ENCODE measurements around the gene EGF.

The EGF gene

DNA sequence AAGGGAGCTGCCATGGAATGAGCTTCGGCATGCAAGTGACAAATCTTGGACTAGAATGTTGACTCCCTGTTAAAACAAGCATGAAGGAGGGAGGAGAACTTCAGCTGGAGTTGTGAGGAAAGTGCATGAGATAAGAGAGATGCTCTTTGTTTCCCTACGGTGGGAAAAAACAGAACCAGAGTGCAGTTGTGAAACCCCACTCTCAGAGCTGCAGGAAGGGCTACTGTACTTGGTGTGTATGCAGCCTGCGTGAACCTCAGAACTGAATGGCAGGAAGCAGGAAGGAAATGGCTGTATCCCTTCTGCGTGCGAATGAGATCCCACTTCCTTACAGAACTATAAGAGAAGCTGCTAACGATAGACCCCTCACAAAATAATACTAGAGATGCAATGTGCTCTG lies 57.2 kb downstream of the EGF start:
- Histone ChIP-seq H3K4ac (ENCODE audit: low read length) (no peak overlapping the region), H3K4me1 (ENCODE audit: control insufficient read depth in 2 of 2, insufficient read depth in 1 of 2, low read depth in 1 of 2, low read length in 2 of 2) (peaks cover 0 to 9% of the 10 kb centered on the region in 2 donors), H2BK120ac (ENCODE audit: low read depth, low read length) (no peak overlapping the region), H2BK12ac (ENCODE audit: low read length) (no peak overlapping the region), H3K27me3 (ENCODE audit: control insufficient read depth in 3 of 3, insufficient read depth in 3 of 3, low read depth in 1 of 3, low read length in 3 of 3) (no peaks in the 10 kb centered on the region), H3K18ac (ENCODE audit: low read length) (no peak overlapping the region), H2BK15ac (ENCODE audit: low read length) (no peak overlapping the region), H3K27ac (replicated peaks; ENCODE audit: low read length) (no peak overlapping the region), H3K36me3 (replicated peaks in 1 of 2; ENCODE audit: control insufficient read depth in 2 of 2, insufficient read depth in 2 of 2, low read length in 2 of 2) (peaks cover 0 to 3% of the 10 kb centered on the region in 2 donors), H3K14ac (ENCODE audit: low read length) (no peak overlapping the region), H4K8ac (ENCODE audit: low read depth, low read length) (no peak overlapping the region), H2AFZ (ENCODE audit: low read length) (no peak overlapping the region), H4K91ac (ENCODE audit: low read depth, low read length, poor library complexity) (no peak overlapping the region), H3K79me1 (ENCODE audit: low read depth, low read length) (no peaks in the 10 kb centered on the region), H3K23ac (ENCODE audit: low read depth, low read length, poor library complexity) (no peak overlapping the region), H3K9me3 (replicated peaks in 1 of 2; ENCODE audit: control insufficient read depth in 2 of 2, insufficient read depth in 1 of 2, low read depth in 1 of 2, low read length in 2 of 2) (no peaks in the 10 kb centered on the region), H2BK5ac (ENCODE audit: low read length) (no peak overlapping the region), H3K4me3 (ENCODE audit: low read length in 2 of 2) (no peak overlapping the region), H3K4me2 (ENCODE audit: insufficient read depth, low read length, poor library complexity, severe bottlenecking) (no peak overlapping the region), H3K9ac (ENCODE audit: low read depth, low read length, poor library complexity) (no peak overlapping the region), H2AK5ac (ENCODE audit: low read depth, low read length) (no peak overlapping the region)
- DNase-seq (ENCODE audit: low spot score), result no peak
- no CpG with 5 or more reads among the region's 6 CpGs for WGBS, 2 donors (ENCODE audit: extremely low coverage in 2 of 2, insufficient read length in 2 of 2, insufficient replicate concordance in 1 of 2)

DNA sequence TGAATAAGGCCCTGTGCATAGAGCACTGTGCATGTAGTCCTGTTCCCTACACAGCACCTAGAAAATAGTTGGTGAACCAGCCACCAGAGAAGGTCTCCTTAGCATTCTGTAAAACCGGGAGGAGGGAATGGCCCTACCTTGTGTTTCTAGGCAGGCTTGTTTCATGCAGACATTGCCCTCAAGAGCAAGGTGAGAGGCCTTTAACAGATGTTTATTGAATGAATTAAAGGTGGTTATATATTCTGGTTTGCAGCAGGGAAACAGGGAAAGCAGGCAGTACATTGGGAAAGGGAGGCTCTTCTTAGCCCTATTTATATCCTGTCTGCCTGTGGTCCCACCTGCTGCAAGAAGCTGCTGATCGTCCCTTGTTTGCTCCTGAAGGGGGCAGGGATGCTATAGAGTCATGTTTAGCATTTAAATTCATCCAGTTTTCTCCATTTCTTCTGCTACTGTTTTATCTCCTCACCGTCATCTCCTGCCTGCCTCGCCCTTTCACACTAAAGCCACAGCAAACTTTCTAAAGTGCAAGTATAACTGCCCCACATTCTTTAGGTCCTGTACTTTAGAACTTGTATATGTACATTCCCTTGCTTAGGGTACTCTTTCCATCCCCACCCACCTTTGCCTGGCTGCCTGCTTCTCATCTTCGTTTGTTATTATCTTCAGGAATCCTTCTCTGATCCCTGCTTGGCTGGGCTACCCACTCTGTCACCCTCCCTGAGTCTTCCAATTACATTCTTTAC lies 60.3 kb downstream of the EGF start:
- Histone ChIP-seq H2AFZ (ENCODE audit: low read length) (peak overlapping the region; percentile 11), H3K27me3 (ENCODE audit: control insufficient read depth in 3 of 3, insufficient read depth in 3 of 3, low read depth in 1 of 3, low read length in 3 of 3) (no peaks in the 10 kb centered on the region), H4K91ac (ENCODE audit: low read depth, low read length, poor library complexity) (no peak overlapping the region), H3K4me2 (ENCODE audit: insufficient read depth, low read length, poor library complexity, severe bottlenecking) (no peak overlapping the region), H3K79me1 (ENCODE audit: low read depth, low read length) (no peaks in the 10 kb centered on the region), H3K4me3 (ENCODE audit: low read length in 2 of 2) (no peak overlapping the region), H3K4ac (ENCODE audit: low read length) (no peak overlapping the region), H4K8ac (ENCODE audit: low read depth, low read length) (no peak overlapping the region), H3K9ac (ENCODE audit: low read depth, low read length, poor library complexity) (no peak overlapping the region), H3K27ac (replicated peaks; ENCODE audit: low read length) (no peak overlapping the region), H2AK5ac (ENCODE audit: low read depth, low read length) (no peak overlapping the region), H3K9me3 (replicated peaks in 1 of 2; ENCODE audit: control insufficient read depth in 2 of 2, insufficient read depth in 1 of 2, low read depth in 1 of 2, low read length in 2 of 2) (no peaks in the 10 kb centered on the region), H2BK12ac (ENCODE audit: low read length) (no peak overlapping the region), H2BK15ac (ENCODE audit: low read length) (no peak overlapping the region), H2BK120ac (ENCODE audit: low read depth, low read length) (no peak overlapping the region), H3K14ac (ENCODE audit: low read length) (no peak overlapping the region), H3K4me1 (ENCODE audit: control insufficient read depth in 2 of 2, insufficient read depth in 1 of 2, low read depth in 1 of 2, low read length in 2 of 2) (peaks cover 0 to 9% of the 10 kb centered on the region in 2 donors), H2BK5ac (ENCODE audit: low read length) (no peak overlapping the region), H3K23ac (ENCODE audit: low read depth, low read length, poor library complexity) (no peak overlapping the region), H3K18ac (ENCODE audit: low read length) (no peak overlapping the region), H3K36me3 (replicated peaks in 1 of 2; ENCODE audit: control insufficient read depth in 2 of 2, insufficient read depth in 2 of 2, low read length in 2 of 2) (peaks cover 0 to 3% of the 10 kb centered on the region in 2 donors)
- no peak for DNase-seq (ENCODE audit: low spot score)
- no CpG with 5 or more reads among the region's 5 CpGs for WGBS, 2 donors (ENCODE audit: extremely low coverage in 2 of 2, insufficient read length in 2 of 2, insufficient replicate concordance in 1 of 2)

DNA sequence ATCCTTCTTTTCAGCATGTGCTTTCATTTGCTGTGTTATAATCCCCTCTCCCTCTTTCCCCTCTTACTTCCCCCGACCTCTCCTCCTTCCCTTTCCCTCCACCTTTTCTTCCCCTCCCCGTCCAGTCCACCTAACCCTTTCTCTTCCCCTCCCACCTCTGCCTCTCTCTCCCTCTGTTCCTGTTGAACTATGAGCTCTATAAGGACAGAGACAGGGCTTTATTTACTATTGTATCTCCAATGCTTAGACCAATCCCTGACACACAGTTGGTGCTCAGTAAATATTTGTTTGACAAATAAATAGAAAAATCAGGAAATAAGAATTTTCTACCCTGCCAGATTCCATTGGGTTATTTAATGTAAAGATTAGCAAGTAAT lies 60.8 kb downstream of the EGF start:
- Histone ChIP-seq H2AK5ac (ENCODE audit: low read depth, low read length) (no peak overlapping the region), H2BK120ac (ENCODE audit: low read depth, low read length) (no peak overlapping the region), H3K4me1 (ENCODE audit: control insufficient read depth in 2 of 2, insufficient read depth in 1 of 2, low read depth in 1 of 2, low read length in 2 of 2) (peaks cover under 1 to 9% of the 10 kb centered on the region in 2 donors), H4K91ac (ENCODE audit: low read depth, low read length, poor library complexity) (no peak overlapping the region), H3K18ac (ENCODE audit: low read length) (no peak overlapping the region), H3K27me3 (ENCODE audit: control insufficient read depth in 3 of 3, insufficient read depth in 3 of 3, low read depth in 1 of 3, low read length in 3 of 3) (no peaks in the 10 kb centered on the region), H3K9me3 (replicated peaks in 1 of 2; ENCODE audit: control insufficient read depth in 2 of 2, insufficient read depth in 1 of 2, low read depth in 1 of 2, low read length in 2 of 2) (no peaks in the 10 kb centered on the region), H2BK12ac (ENCODE audit: low read length) (no peak overlapping the region), H3K4ac (ENCODE audit: low read length) (no peak overlapping the region), H3K14ac (ENCODE audit: low read length) (no peak overlapping the region), H3K4me2 (ENCODE audit: insufficient read depth, low read length, poor library complexity, severe bottlenecking) (no peak overlapping the region), H3K23ac (ENCODE audit: low read depth, low read length, poor library complexity) (no peak overlapping the region), H3K4me3 (ENCODE audit: low read length in 2 of 2) (no peak overlapping the region), H3K79me1 (ENCODE audit: low read depth, low read length) (no peaks in the 10 kb centered on the region), H2AFZ (ENCODE audit: low read length) (peak overlapping the region; percentile 11), H3K9ac (ENCODE audit: low read depth, low read length, poor library complexity) (no peak overlapping the region), H3K27ac (replicated peaks; ENCODE audit: low read length) (no peak overlapping the region), H4K8ac (ENCODE audit: low read depth, low read length) (no peak overlapping the region), H2BK15ac (ENCODE audit: low read length) (no peak overlapping the region), H2BK5ac (ENCODE audit: low read length) (no peak overlapping the region), H3K36me3 (replicated peaks in 1 of 2; ENCODE audit: control insufficient read depth in 2 of 2, insufficient read depth in 2 of 2, low read length in 2 of 2) (peaks cover 0 to 3% of the 10 kb centered on the region in 2 donors)
- WGBS, 2 donors (ENCODE audit: extremely low coverage in 2 of 2, insufficient read length in 2 of 2, insufficient replicate concordance in 1 of 2), result no CpG with 5 or more reads among the region's 2 CpGs
- DNase-seq (ENCODE audit: low spot score), result no peak

DNA sequence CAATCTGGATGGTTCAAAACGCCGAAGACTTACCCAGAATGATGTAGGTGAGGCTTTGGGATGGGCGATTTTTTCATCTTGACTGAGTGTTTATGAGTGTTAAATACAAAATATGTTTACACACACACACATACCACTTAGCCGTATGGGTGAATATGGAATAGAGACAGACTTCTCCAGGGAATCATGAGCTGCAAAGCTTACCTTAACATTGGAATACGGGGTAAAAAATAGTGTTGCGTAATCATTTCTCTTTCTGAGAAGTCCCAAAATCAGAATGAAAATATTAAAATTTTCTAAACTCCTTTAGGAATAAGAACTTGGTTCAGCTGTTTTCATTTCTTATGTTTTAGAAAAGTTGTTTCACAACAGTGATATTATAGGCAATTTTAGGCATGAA lies 63.5 kb downstream of the EGF start:
- Histone ChIP-seq H3K9ac (ENCODE audit: low read depth, low read length, poor library complexity) (no peak overlapping the region), H4K91ac (ENCODE audit: low read depth, low read length, poor library complexity) (no peak overlapping the region), H4K8ac (ENCODE audit: low read depth, low read length) (no peak overlapping the region), H3K18ac (ENCODE audit: low read length) (no peak overlapping the region), H2AFZ (ENCODE audit: low read length) (no peak overlapping the region), H3K4me3 (ENCODE audit: low read length in 2 of 2) (no peak overlapping the region), H3K4me2 (ENCODE audit: insufficient read depth, low read length, poor library complexity, severe bottlenecking) (no peak overlapping the region), H3K27ac (replicated peaks; ENCODE audit: low read length) (no peak overlapping the region), H3K4me1 (ENCODE audit: control insufficient read depth in 2 of 2, insufficient read depth in 1 of 2, low read depth in 1 of 2, low read length in 2 of 2) (peaks cover 7 to 13% of the 10 kb centered on the region in 2 donors), H3K27me3 (ENCODE audit: control insufficient read depth in 3 of 3, insufficient read depth in 3 of 3, low read depth in 1 of 3, low read length in 3 of 3) (no peaks in the 10 kb centered on the region), H3K4ac (ENCODE audit: low read length) (no peak overlapping the region), H2BK5ac (ENCODE audit: low read length) (no peak overlapping the region), H3K36me3 (replicated peaks in 1 of 2; ENCODE audit: control insufficient read depth in 2 of 2, insufficient read depth in 2 of 2, low read length in 2 of 2) (no peaks in the 10 kb centered on the region), H3K9me3 (replicated peaks in 1 of 2; ENCODE audit: control insufficient read depth in 2 of 2, insufficient read depth in 1 of 2, low read depth in 1 of 2, low read length in 2 of 2) (no peaks in the 10 kb centered on the region), H2BK15ac (ENCODE audit: low read length) (no peak overlapping the region), H2BK120ac (ENCODE audit: low read depth, low read length) (no peak overlapping the region), H2AK5ac (ENCODE audit: low read depth, low read length) (no peak overlapping the region), H3K14ac (ENCODE audit: low read length) (no peak overlapping the region), H2BK12ac (ENCODE audit: low read length) (no peak overlapping the region), H3K23ac (ENCODE audit: low read depth, low read length, poor library complexity) (no peak overlapping the region), H3K79me1 (ENCODE audit: low read depth, low read length) (no peaks in the 10 kb centered on the region)
- WGBS, 2 donors (ENCODE audit: extremely low coverage in 2 of 2, insufficient read length in 2 of 2, insufficient replicate concordance in 1 of 2), result no CpG with 5 or more reads among the region's 6 CpGs
- DNase-seq (ENCODE audit: low spot score), result no peak
